Skeletal muscle satellite cell (primary cell): ENCODE measurements around the gene SSR1.
A peak's percentile ranks its signal among the peaks of the same experiment; 100 is the strongest.
"Not testable (repeated sequence)": the region's sequence is repeated elsewhere in the genome, so short reads cannot be mapped to it uniquely, and the experiment has no call there.

Experiments used
- H3K27me3 ChIP-seq: 2 replicates; pipeline ENCODE4 v1.7.0; 2013; ENCODE audit warnings: low read length; ENCODE audit not compliant: control insufficient read depth, insufficient read depth
- H3K36me3 ChIP-seq: 2 replicates; pipeline ENCODE4 v1.7.0; 2013; ENCODE audit warnings: mild to moderate bottlenecking, control low read depth, low read length; ENCODE audit not compliant: insufficient read depth
- H3K4me1 ChIP-seq: 2 replicates; pipeline ENCODE4 v1.7.0; 2013; ENCODE audit warnings: low read length; ENCODE audit not compliant: control insufficient read depth, insufficient read depth
- H3K4me2 ChIP-seq: 2 replicates; pipeline ENCODE4 v1.7.0; 2013; ENCODE audit warnings: mild to moderate bottlenecking, low read length
- H3K4me3 ChIP-seq: 2 replicates; pipeline ENCODE4 v1.7.0; 2013; ENCODE audit warnings: low read length
- H3K9ac ChIP-seq: 2 replicates; pipeline ENCODE4 v1.7.0; 2013; ENCODE audit warnings: mild to moderate bottlenecking, low read depth, low read length, moderate library complexity
- H3K9me3 ChIP-seq: replicated peaks from 2 replicates; pipeline ENCODE4 v1.7.0; 2013; ENCODE audit warnings: mild to moderate bottlenecking, control low read depth, low read length

The SSR1 gene

DNA sequence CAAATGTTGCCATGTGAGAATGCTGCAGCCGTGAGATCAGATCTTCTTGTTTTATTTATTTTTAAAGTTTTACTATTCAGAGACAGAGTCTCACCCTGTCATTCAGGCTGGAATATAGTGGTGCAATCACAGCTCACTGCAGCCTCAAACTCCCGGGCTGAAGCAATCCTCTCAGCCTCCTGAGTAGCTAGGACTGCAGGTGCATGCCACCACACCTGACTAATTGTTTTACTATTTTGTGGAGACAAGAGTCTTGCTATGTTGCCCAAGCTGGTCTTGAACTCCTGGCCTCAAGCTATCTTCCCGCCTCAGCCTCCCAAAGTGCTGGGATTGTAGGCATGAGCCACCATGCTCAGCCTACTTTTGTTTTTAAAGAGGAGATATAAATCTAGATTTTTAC is 22.5 kb upstream of the SSR1 start:
- no peaks in the 10 kb centered on the region for H3K36me3 ChIP-seq
- H3K9ac ChIP-seq, result no peak overlapping the region
- H3K4me2 ChIP-seq, result no peak overlapping the region
- H3K4me1 ChIP-seq, result no peaks in the 10 kb centered on the region
- H3K27me3 ChIP-seq, result peaks cover 3% of the 10 kb centered on the region
- H3K9me3 ChIP-seq, result no peaks in the 10 kb centered on the region
- no peak overlapping the region for H3K4me3 ChIP-seq

DNA sequence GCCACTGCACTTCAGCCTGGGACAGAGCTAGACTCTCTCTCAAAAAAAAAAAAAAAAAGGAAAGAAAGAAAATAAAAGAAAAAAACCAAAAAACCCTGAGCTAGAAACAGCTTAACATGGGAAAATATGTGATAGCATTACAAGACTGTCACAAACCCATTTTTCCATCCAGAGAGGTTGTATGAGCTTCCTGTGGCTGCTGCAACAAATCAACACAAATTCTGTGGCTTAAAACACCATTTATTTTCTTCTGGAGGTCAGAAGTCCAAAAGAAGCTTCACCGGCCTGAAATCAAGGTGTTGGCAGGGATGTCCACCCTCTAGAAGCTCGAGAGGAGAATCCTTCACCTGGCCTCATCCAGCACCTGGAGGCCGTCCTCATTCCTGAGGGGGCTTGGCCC is 21.7 kb upstream of the SSR1 start:
- H3K4me2 ChIP-seq, result no peak overlapping the region
- no peaks in the 10 kb centered on the region for H3K36me3 ChIP-seq
- peaks cover 3% of the 10 kb centered on the region for H3K27me3 ChIP-seq
- H3K4me3 ChIP-seq, result no peak overlapping the region
- no peak overlapping the region for H3K9ac ChIP-seq
- H3K4me1 ChIP-seq, result no peaks in the 10 kb centered on the region
- no peaks in the 10 kb centered on the region for H3K9me3 ChIP-seq

DNA sequence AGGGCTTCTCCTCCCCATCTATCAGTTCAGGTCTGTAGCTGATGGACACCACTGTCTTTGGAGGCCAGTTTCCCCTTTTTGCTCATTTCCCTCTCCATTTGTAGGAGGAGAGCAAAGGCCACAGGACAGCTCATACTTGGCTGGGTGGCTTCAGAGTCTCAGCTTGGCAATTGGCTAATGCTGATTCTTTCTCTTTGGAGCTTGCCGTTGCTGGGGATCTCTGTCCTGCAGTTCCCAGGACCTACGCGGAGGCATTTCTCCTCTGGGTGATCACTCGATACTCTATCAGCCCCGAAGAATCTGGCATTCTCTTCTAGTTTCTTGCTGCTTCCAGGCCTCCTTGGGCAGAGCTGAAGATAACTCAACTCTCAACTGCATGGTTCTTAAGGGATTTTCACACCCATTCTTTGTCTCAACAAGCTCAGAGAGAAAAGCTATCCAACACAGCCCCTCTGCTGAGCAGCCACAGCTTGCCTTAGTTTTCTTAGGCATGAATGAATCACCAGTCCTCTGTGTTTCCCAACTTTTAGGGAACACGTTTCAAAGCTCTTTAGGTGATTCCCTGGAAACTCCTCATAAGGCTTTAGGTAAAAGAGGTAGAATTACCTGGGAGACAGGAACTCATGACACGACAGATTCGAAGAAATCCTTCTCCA is 19.2 kb upstream of the SSR1 start:
- Histone ChIP-seq H3K9ac (no peak overlapping the region), H3K4me2 (peak overlapping the region; percentile 23), H3K27me3 (no peaks in the 10 kb centered on the region), H3K4me3 (no peak overlapping the region), H3K9me3 (no peaks in the 10 kb centered on the region), H3K4me1 (no peaks in the 10 kb centered on the region), H3K36me3 (no peaks in the 10 kb centered on the region)

DNA sequence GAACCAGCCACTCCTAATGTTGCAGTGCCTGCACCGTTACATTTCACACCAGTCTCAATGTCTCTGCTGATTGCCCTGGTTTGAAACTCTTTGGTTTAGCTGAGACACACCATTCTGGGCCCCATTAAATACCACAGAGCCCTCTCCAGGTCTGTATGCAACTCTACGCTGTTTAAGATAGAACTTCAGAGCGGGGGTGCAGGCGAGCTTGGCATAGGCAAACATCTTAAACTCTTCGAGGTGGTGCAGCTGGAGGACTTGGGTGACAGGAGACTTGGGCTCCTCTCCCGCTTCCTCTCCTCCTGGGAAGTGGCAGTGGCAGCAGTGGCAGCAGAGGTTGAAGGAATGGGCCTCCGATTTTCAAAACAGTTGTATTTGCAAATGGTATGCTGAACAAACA is 18.5 kb upstream of the SSR1 start:
- H3K4me2 ChIP-seq, result no peak overlapping the region

DNA sequence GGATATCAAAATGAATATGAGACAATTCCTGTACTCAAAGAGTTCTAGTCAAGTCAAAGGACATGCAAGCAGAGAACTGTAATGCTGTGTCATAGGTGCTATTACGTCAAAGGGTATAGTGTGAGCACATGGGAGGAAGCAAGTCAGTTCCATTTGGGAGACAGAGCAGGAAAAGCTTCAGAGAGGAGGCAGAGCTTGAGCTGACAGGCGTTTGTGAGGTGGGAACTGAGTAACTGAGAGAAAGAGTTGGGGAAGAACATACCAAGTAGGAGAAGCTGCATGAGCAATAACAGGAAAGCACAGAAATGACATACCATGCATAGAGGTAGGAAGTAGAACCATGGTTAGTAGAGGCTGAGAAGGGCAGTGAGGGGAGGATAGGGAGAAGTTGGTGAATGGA is 15.2 kb upstream of the SSR1 start:
- H3K9me3 ChIP-seq, result no peaks in the 10 kb centered on the region
- no peak overlapping the region for H3K4me3 ChIP-seq
- H3K9ac ChIP-seq, result no peak overlapping the region
- no peaks in the 10 kb centered on the region for H3K4me1 ChIP-seq
- H3K27me3 ChIP-seq, result no peaks in the 10 kb centered on the region
- no peak overlapping the region for H3K4me2 ChIP-seq
- no peaks in the 10 kb centered on the region for H3K36me3 ChIP-seq

More for the DNA sequence above, 18.5 kb upstream of the SSR1 start:
- no peaks in the 10 kb centered on the region for H3K36me3 ChIP-seq
- H3K27me3 ChIP-seq, result no peaks in the 10 kb centered on the region
- H3K4me3 ChIP-seq, result no peak overlapping the region
- H3K9me3 ChIP-seq, result no peaks in the 10 kb centered on the region
- H3K9ac ChIP-seq, result no peak overlapping the region
- no peaks in the 10 kb centered on the region for H3K4me1 ChIP-seq

DNA sequence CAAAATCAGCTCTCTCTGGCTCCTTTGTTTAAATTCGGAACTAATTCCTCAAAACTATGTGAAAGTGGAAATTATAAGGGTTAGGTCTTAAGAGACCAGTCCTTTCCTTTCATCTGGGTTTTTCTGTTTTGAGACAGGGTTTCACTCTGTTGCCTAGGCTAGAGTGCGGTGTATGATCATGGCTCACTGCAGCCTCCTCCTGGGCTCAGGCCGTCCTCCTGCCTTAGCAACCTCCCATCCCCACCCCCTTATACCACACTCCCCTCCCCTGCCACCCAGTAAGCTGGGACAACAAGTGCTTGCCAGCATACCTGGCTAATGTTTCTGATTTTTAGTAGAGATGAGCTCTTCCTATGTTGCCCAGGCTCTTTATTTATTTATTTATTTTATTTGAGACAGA is 12.8 kb upstream of the SSR1 start:
- Histone ChIP-seq H3K9me3 (no peaks in the 10 kb centered on the region), H3K36me3 (no peaks in the 10 kb centered on the region), H3K9ac (no peak overlapping the region), H3K27me3 (no peaks in the 10 kb centered on the region), H3K4me3 (no peak overlapping the region), H3K4me1 (no peaks in the 10 kb centered on the region), H3K4me2 (no peak overlapping the region)

DNA sequence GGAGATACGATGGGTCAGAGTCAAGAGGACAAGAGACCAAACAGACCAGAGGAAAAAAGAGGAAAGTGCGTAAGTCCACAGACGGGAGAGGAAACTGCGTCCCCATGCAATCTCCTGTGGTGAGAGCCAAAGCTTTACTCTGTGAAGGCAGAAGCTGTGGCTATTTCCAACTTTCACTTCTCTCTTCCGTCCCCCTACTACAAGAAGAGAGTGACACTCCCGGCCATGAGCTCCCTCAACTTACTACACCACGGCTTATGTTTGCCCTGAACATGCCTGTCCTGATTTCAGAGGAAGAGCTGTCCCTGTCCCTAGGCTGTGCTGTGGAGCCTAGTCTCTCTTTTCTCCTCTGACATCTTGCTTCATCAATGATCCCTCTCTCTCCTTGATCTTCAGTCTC is 11.5 kb upstream of the SSR1 start:
- H3K4me1 ChIP-seq, result no peaks in the 10 kb centered on the region
- H3K36me3 ChIP-seq, result no peaks in the 10 kb centered on the region
- H3K9ac ChIP-seq, result no peak overlapping the region
- no peak overlapping the region for H3K4me2 ChIP-seq
- H3K27me3 ChIP-seq, result no peaks in the 10 kb centered on the region
- no peak overlapping the region for H3K4me3 ChIP-seq
- H3K9me3 ChIP-seq, result no peaks in the 10 kb centered on the region

DNA sequence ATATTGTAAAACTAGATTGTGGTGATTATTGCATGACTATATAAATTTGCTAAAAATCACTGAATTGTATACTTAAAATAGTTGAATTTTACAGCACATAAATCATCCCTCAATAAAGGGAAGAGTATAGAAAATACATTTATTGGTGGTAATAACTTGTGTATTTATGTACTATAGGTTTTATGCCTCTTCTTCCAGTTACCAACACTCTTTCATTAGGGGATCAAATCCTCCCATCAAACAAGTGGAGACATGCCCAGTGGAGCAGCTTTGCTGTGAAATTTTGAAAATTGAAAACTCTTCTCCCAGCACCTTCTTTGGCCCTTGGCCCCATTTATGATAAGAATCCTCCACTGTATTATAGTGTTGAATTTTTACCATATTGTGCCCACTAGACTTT is 10.1 kb upstream of the SSR1 start:
- Histone ChIP-seq H3K9ac (no peak overlapping the region), H3K4me3 (no peak overlapping the region), H3K27me3 (peaks cover 3% of the 10 kb centered on the region), H3K4me1 (no peaks in the 10 kb centered on the region), H3K36me3 (no peaks in the 10 kb centered on the region), H3K9me3 (no peaks in the 10 kb centered on the region), H3K4me2 (no peak overlapping the region)

DNA sequence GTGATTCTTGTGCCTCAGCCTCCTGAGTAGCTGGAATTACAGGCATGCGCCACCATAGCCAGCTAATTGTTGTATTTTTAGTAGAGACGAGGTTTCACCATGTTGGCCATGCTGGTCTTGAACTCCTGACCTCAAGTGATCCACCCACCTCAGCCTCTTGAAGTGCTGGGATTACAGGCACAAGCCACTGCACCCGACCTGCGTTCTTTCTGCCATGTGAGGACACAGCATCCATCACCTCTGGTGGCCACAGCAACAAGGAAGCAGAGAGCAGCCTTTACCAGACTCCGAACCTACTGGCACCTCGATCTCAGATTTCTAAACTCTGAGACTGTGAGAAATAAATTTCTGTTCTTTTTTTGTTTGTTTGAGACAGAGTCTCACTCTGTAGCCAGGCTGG is 8.9 kb upstream of the SSR1 start:
- H3K9me3 ChIP-seq, H3K36me3 ChIP-seq, H3K27me3 ChIP-seq, H3K4me2 ChIP-seq, H3K4me3 ChIP-seq, H3K9ac ChIP-seq, H3K4me1 ChIP-seq: not testable (repeated sequence)

DNA sequence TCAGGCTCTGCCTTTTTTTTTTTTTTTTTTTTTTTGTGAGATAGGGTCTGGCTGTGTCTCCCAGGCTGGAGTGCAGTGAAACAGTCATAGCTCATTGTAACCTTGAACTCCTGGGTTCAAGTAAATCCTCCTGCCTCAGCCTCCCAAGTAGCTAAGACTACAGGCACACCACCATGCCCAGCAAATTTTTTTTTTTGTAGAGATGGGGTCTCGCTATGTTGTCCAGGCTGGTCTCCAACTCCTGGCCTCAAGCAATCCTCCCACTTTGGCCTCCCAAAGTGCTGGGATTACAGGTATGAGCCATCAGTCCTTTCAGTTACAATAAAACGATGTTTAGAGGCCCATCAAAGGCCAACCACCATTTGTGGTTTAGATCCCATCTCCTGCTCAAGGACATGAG is 6.4 kb upstream of the SSR1 start:
- H3K4me1 ChIP-seq, H3K36me3 ChIP-seq, H3K4me2 ChIP-seq, H3K4me3 ChIP-seq, H3K9ac ChIP-seq, H3K27me3 ChIP-seq, H3K9me3 ChIP-seq: not testable (repeated sequence)

DNA sequence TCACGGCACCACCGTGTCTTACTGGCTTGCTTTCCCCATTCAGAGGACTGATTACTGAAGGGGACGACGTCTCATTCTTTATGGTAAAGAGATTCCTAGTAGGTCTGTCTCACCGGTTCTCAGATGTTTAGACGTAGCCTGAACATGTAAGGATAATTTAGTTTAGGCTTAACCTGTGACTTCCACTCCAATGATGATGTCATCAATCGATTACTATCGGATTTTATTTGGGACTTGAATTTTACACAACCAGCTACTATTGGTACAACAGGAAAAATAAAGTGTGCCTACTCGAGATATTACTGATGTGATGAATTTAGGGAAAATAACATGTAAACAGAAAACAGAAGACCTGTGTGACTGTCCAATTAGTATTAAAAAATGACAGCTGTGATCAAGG is 4.5 kb upstream of the SSR1 start:
- Histone ChIP-seq H3K27me3 (peaks cover 3% of the 10 kb centered on the region), H3K9me3 (no peaks in the 10 kb centered on the region), H3K4me1 (no peaks in the 10 kb centered on the region), H3K4me3 (no peak overlapping the region), H3K4me2 (no peak overlapping the region), H3K36me3 (no peaks in the 10 kb centered on the region), H3K9ac (no peak overlapping the region)

DNA sequence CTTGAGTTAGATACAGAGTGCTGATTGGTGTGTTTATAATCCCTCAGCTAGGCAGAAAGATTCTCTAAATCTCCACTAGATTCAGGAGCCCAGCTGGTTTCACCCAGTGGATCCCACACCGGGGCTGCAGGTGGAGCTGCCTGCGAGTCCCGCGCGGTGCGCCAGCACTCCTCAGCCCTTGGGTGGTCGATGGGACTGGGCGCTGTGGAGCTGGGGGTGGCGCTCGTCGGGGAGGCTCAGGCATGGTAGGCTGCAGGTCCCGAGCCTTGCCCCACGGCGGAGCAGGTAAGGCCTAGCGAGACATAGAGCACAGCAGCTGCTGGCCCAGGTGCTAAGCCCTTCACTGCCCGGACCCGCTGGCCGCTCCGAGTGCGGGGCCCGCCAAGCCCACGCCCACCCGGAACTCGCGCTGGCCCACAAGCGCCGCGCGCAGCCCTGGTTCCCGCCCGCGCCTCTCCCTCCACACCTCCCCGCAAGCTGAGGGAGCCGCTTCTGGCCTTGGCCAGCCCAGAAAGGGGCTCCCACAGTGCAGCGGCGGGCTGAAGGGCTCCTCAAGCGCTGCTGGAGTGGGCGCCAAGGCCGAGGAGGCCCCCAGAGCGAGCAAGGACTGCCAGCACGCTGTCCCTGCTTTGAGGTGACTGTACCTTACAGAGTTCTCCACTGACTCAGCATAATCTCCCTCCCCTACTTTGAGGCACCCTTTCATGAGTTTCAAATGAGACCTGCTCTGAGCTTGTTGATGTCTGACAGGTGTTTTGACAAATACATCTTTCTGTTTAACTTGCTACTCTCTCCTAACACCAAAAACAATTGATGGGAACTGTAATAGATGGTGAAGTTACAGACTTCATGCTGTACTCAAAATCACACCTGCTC is 3.9 kb upstream of the SSR1 start:
- no peak overlapping the region for H3K4me3 ChIP-seq
- no peaks in the 10 kb centered on the region for H3K9me3 ChIP-seq
- no peak overlapping the region for H3K9ac ChIP-seq
- H3K4me1 ChIP-seq, result no peaks in the 10 kb centered on the region
- H3K27me3 ChIP-seq, result peaks cover 3% of the 10 kb centered on the region
- no peak overlapping the region for H3K4me2 ChIP-seq
- no peaks in the 10 kb centered on the region for H3K36me3 ChIP-seq
